COLO668 (cell line): Measurements from ENCODE around the gene MXD1.
A peak's percentile ranks its signal among the peaks of the same experiment; 100 is the strongest.
"Not testable (repeated sequence)": the region's sequence is repeated elsewhere in the genome, so short reads cannot be mapped to it uniquely, and the experiment has no call there.

Experiments used
- DNase-seq: peaks from one replicate; lab custom pipeline; 2025; ENCODE audit not compliant: unreplicated experiment; lab: John Stamatoyannopoulos, UW

MXD1 gene

GRCh38 chr2:69950671-69951070 is 35.8 kb downstream of the MXD1 start:
- not testable (repeated sequence) for DNase-seq

DNA sequence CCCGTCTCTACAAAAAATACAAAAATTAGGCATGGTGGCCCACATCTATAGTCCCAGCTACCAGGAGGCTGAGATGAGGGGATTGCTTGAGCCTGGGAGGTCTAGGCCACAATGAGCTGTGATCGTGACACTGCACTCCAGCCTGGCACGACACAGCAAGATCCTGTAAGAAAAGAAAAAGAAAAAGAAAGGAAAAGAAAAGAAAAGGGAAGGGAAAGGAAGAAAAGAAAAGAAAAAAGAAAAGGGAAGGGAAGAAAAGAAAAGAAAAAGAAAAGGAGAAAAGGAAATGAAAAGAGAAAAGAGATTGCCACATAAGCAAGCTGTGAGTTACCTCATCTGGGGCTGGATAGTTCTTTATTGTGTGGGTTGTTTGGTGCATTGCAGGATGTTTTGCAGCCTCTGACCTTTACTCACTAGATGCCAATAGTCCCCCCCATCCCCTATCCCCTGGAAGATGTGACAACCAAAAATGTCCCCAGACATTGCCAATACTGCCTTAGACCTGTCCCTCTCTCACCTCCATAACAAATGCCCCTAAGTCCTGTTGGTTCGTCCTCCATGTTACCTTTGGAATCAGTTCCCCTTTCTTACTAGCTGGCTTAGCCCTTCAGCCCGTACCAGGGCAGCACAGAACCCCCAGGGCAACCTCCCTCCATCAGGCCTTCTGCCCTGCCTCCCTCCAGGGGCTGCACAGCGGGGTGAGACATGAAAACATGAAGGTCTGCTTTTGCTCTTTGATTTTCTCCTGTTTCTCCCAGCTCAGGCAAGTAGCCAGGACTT is 37.6 kb downstream of the MXD1 start:
- DNase-seq = no peak

- DNase-seq = no peak
These were observed 39.2 kb downstream of the MXD1 start for GRCh38 chr2:69954084-69954483.

DNA sequence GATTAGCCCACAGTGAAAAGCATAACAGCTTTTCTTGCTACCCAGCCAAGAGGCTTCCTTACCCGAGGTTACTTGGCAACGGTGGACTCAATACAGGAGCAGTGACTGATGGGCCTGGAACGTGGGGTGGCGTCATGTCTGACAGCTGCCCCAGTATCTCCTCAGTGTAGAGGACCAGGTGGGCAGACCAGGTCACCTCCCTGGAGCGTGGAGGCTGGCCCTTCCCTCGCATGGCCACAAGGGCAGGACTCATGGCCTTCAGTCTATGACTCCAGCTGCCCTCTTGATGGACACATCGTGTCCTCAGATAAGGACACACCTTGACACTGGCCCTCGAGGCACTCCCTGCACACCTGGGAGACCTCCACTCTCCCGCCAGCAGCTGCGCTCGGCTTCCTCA is 40.1 kb downstream of the MXD1 start:
- DNase-seq = no peak

GRCh38 chr2:69956475-69956979 is 41.6 kb downstream of the MXD1 start:
- no peak for DNase-seq

GRCh38 chr2:69957965-69958364 is 43.1 kb downstream of the MXD1 start:
- DNase-seq = peak; percentile 26

- DNase-seq = no peak
These were observed 43.6 kb downstream of the MXD1 start for GRCh38 chr2:69958480-69958879.

GRCh38 chr2:69959425-69959824 is 44.5 kb downstream of the MXD1 start:
- DNase-seq = no peak

- DNase-seq = no peak
These were observed 45.9 kb downstream of the MXD1 start for GRCh38 chr2:69960821-69961220.

- DNase-seq = no peak
These were observed 46.6 kb downstream of the MXD1 start, which contains the start of gene ASPRV1 for GRCh38 chr2:69961496-69961895. ASPRV1 (minus strand) TSS chr2:69961631; CDS start chr2:69961436, 195 bp downstream.

GRCh38 chr2:69962986-69963730 is 48.2 kb downstream of the MXD1 start:
- no peak for DNase-seq

DNA sequence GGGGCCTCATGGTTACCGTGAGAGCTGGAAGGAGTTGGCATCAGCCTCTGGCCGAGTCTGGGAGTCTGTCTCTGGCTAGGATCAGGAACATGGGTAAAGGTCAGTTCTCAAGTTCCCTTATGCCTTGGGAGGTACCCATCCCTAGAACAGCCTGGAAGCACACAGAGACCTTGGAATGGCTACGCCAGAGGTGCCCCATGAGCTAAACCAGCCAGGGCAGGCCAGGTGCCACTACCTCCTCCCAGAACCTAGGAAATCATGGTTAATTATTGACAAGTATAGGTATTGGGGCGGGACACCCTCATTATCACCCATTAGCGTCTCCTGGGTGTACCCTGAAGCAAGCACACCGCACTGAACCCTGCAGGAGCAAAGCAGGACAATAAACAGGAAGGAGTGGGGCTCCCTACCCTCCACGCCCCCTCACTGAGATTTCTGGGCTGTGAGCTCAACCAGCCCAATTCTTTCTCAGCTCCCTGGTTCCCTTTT is 49.5 kb downstream of the MXD1 start:
- DNase-seq = no peak

DNA sequence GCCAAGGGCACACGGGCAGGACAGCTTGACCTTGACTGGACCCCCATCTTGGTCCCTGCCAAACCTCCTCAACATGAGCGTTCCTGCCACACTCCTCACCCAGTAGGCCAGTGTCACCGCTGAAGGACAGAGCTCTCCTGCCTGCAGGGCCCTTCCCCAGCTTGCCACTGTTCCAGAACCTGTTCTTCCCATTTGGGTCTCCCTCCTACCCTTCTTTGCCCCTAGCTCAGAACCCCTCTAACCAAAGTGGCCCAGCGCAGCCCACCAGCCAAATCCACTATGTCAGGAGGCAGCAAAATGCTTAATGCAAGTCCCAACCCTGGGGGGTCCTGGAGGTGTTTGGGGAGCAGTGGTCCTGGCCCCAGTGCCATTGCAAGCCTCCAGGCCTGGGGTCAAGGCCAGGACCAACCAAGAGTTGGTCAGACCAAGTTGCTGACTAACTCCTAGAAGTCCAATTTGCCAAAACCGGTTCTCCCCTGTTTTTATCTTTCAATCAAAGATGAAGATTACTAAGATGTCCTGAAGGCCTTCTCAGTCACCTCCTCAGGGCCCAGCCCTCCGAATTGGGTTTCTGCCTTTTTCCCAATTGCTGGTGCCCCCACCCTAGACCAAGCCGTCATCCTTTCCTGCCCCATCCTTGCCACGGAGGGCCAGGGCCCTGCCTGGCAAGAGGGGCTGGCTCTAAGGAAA is 51.0 kb downstream of the MXD1 start:
- no peak for DNase-seq

- no peak for DNase-seq
These were observed 51.6 kb downstream of the MXD1 start for GRCh38 chr2:69966496-69966895.

- DNase-seq = no peak
These were observed 53.7 kb downstream of the MXD1 start for GRCh38 chr2:69968609-69969008.

GRCh38 chr2:69969126-69969983 is 54.4 kb downstream of the MXD1 start:
- no peak for DNase-seq

- DNase-seq = no peak
These were observed 55.1 kb downstream of the MXD1 start for GRCh38 chr2:69969991-69970390.

DNA sequence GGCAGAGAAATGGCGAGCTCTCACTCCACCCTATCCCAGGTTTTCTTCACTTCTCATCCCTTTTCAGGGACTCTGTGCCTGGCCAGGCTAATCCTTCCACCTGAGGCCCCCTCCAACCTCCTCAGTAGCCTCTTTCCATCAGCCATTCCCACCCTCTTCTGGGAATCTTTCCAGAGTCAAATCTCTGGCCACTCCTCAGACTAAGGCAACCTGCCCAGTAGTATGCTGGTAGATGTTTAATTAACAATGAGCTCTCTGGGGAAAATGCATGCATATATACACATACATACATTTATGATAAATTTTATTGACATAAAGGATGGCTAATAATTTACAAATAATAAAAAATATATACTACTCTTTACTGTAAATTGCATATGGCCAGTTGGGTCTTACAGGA is 57.9 kb downstream of the MXD1 start:
- no peak for DNase-seq

DNA sequence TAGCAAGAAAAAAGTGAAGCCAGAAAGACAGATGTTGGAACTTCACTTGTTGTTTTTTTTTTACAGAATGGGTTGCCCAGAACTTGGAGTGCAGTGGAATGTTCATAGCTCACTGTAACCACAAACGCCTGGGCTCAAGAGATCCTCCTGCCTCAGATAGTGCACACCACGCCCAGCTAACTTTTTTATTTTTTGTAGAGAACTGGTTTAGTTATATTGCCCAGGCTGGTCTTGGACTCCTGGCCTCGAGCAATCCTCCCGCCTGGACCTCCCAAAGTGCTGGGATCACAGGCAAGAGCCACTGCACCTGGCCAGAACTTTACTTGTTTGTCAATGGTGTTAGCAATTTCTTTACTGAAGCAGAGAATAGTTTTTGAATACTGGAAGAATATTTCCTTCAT is 58.4 kb downstream of the MXD1 start:
- DNase-seq = no peak

GRCh38 chr2:69975136-69975852 is 60.4 kb downstream of the MXD1 start:
- no peak for DNase-seq
